Myocyte (in vitro differentiated cells): Measurements from ENCODE around the gene FBLN7. TPM values are rescaled to one million over a fixed set of nuclear protein-coding genes. Genes with fewer than 3 reads are reported as not detected.
"Not testable (repeated sequence)": the region's sequence is repeated elsewhere in the genome, so short reads cannot be mapped to it uniquely, and the experiment has no call there.

Experiments used
- DNase-seq: peaks from one replicate; pipeline ENCODE4 v3.0.0-alpha.2; 2012; ENCODE audit warnings: low read depth
- polyA plus RNA-seq: library from polyadenylated mRNA; unstranded; fragments of >200 nt; gene quantifications from one replicate; pipeline ENCODE4 v1.2.1, GENCODE V29; 2012; ENCODE audit warnings: missing spikeins
- total RNA-seq: library from RNA; depleted of rRNA; stranded (reverse); fragments of >200 nt; gene quantifications from 2 replicates; pipeline ENCODE4 v1.2.3, GENCODE V29; 2014

FBLN7 gene, protein sequence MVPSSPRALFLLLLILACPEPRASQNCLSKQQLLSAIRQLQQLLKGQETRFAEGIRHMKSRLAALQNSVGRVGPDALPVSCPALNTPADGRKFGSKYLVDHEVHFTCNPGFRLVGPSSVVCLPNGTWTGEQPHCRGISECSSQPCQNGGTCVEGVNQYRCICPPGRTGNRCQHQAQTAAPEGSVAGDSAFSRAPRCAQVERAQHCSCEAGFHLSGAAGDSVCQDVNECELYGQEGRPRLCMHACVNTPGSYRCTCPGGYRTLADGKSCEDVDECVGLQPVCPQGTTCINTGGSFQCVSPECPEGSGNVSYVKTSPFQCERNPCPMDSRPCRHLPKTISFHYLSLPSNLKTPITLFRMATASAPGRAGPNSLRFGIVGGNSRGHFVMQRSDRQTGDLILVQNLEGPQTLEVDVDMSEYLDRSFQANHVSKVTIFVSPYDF
- total RNA-seq: 9.6 and 14.7 TPM in 2 replicates
- polyA plus RNA-seq: 12.7 TPM

DNA sequence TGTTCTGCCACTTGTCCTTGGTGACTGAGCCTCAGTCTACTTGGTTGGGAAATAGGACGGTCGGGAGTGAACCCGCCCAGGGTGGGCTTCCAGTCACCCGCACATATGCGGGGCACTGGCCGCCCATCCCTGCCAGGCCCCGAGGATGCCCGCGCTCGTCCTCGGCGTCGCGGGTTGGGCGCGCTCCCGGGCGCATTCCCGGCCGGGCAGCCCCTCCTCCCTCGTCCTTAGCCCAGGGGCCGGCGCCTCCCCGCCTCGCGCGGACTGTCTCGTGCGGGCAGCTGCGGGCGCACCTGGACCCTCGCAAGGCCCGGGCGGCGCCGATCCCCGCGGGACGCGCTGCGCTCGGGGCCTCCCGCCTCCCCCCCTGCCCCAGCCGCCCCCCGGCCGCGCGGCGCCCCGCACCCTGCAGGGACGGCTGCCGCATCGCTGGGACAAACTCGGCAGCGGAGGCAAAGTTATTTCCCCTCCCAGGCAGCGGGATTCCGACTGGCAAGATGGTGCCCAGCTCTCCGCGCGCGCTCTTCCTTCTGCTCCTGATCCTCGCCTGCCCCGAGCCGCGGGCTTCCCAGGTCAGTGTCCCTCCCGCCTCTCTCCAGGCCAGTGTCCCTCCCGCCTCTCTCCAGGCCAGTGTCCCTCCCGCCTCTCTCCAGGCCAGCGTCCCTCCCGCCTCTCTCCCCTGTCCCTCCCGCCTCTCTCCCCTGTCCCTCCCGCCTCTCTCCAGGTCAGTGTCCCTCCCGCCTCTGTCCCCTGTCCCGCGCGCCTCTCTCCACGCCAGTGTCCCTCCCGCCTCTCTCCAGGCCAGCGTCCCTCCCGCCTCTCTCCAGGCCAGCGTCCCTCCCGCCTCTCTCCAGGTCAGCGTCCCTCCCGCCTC lies at the start of gene FBLN7:
Gene FBLN7, plus strand, starts transcription at position 227 of the 874 bp plus-strand sequence. Its CDS starts 271 bp downstream, at position 498.
- DNase-seq: no peak

DNA sequence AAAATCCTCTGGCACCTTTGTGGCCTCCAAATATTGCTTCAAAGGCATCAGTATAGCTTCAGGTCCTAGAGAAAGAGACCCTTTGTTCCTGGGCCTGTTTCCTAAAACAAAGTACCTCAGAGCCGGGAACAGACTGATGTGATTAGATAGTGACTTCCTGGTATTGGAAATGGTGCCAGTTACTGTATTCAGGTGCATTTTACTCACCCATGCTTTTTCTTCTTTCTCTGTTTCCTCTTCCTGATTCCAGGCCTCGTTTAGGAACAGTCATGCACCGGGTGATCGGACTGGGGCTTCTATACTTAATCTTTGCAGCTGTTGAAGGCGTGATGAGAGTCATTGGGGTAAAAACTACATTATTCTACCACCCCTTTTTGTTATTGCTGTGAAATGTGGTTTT lies 48.8 kb upstream of the FBLN7 start:
- no peak for DNase-seq

DNA sequence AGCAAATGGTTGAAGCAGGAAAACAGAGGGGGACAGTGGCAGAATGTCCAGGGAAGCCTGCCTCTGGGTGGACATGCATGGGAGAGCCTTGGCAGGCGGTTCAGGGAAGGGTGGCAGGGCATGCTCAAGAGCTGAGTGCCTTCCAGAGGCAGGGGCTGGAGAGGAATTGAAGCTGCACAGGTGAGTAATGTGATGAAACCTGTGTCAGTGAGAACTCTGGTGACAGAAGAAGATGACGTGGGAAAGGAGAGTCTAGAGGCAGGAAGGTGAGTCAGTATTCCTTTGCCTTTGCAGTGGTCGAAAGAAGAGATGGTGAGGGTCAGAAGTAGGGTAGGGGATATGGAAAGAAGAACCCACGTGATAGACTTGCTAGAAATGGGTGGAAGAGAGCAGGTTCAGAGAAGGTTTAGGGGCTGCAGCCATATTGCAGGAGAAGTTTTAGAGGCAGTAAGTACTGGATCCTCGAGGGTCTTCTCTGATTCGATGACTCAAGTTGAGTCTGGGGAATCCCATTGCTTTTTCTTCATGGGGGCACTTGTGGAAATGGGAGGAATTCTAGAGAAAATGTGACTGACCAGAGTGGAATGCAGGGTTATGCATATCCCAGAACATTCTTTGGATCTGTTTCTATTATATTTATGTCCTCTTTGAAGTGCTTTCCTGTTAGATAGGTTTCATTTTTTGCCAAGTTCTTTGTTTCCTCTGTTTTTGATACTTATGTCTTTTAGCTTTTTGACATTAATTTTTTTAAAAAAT lies 45.7 kb upstream of the FBLN7 start:
- no peak for DNase-seq

DNA sequence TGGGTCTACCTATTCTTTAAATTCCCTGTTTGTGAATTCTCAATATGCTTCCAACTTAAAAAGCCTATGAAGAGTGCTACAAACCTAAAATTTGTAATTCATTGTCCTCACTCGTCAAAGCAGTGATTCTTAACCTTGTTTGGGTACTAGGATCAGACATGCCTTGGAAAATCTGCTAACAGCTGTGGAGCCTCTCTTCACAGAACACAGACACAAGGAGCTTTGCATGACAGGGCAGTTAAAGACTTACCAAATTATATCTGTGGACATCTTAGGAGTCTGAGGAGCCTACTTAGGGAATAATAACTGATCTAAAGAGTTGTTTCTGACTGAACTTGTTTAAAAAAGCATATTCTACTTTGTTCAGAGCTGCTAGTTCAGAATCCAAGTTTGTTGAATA lies 45.0 kb upstream of the FBLN7 start:
- peak; percentile 61 for DNase-seq

DNA sequence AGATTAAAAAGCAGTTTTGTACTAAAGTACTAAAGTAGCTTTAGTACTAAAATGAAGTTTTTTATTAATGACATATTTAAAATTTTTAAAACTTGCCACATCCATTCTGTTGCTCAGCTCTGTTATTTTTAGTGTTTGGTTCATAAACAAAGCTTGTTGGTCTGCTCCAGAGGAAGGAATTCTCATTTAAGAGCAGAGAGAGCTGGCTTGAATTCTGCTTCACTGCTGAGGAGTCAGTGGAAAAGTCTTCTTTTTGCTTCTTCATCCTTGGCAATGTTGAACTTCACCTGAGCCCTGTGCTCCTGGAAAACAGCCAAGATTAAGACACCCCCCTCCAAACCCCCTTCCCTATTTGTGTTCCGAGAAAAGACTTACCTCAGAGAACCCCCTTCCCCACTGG lies 42.5 kb upstream of the FBLN7 start:
- DNase-seq: no peak

DNA sequence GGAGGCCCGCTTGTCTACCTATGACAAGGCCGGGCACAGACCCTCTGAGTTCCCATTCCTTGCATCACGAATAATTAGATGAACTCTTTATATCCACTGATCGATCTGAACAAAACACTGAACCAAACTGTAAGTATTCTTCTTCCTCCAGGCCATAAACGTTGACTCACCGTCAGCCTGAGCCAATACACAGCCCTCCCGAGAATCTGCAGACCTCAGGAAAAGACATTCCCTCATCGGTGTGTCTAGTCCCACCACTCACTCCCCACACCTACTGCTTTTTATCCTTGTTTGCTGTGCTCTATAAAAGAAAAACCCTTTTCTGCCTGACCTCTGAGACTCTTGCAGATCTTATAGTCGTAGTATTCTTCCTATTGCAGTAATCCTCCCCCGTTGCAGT lies 42.1 kb upstream of the FBLN7 start:
- no peak for DNase-seq

DNA sequence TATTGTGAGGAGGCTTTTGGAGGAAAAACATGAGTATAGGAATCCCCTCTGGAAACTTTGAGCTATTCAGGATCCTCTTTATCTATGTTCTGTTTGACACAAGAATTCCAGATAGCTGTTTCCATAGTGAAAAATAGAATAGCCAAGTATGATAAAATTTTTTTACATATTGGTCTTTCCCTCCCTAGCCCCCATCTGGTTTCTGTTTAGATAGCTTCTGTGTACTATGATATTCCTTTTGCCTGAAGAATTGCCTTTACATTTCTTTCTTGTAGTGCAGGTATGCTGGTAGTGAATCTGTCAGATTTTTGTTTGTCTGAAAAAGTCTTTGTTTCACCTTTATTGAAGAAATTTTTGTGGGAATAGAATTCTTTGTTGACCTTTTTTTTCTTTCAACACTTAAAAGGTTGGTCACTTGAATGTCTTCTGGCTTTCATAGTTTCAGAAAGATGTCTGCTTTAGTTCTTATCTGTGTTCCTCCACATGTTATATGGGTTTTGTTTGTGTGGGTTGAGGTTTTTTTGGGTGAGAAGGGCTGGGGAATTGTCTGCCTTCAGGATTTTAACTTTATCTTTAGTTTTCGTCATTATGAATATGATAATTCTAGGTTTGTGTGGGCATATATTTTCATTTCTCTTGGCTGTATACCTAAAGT lies 29.9 kb upstream of the FBLN7 start:
- DNase-seq: no peak

DNA sequence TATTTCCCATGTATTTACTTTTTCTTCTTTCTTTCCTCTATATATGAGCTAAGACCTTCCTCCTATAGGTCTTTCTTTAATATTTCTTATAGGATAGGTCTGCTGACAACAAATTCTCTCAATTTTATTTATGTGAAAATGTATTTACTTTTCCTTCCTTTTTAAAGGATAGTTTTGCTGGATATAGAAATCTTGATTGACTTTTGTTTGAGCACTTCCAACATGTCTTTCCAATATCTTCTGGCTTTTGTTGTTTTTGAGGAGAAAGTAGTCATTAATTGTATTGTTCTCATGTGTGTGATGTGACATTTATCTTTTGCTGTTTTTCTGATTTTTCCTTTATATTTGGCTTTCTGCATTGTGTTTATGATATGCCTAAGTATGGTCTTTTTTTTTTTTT lies 28.9 kb upstream of the FBLN7 start:
- DNase-seq: no peak

DNA sequence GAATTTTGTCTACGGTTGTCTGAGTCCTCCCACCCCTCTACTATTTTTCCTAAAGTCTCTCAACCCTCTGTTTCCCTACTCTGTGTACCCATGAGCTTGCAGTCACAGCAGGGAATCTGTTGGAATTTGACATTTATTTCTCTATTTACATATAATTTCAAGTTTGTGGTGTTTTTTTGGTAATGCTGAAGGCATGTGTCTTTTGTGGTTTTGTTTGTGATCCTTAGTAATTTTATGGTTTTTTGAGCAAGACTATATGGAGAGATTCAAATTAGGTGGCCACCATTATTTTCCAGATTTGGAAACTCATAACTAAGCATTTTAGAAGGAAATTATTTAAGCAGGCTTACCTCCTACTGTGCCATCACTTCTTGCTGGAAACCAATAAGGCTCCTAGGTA lies 27.2 kb upstream of the FBLN7 start:
- no peak for DNase-seq

DNA sequence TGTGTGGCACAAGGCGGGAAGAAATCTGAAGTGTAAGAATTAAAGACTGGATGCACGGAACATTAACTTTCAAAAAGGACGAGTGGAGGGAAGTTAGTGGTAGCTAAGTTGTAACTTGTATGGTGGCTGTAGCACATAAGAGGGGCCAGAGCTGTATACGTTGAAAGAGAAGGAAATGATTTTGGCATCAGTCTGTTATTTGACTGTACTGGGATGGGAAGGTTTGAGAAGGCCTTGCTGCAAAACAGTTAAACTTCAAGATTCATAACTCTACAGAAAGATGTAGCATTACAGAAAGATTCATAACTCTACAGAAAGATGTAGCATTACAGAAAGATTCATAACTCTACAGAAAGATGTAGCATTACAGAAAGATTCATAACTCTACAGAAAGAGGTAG lies 24.8 kb upstream of the FBLN7 start:
- not testable (repeated sequence) for DNase-seq

DNA sequence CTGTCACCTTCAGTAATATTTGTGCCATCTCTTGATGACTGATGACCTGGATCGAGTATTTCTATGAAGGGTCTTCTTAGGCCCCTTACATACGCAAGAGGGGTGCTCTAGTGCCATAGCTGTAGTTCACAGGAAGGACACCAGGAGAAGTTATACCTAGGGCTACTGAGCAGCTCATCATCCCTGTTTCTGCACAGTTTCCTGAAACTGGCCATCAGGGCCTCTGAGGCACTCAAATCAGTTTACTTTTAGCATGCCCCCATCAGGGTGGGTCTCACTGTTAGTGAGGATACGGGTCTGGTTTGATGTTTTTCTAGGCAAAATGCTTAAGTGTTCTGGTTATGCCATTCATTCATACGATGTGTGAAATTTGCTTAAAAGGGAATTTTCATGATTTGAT lies 20.0 kb upstream of the FBLN7 start:
- no peak for DNase-seq

DNA sequence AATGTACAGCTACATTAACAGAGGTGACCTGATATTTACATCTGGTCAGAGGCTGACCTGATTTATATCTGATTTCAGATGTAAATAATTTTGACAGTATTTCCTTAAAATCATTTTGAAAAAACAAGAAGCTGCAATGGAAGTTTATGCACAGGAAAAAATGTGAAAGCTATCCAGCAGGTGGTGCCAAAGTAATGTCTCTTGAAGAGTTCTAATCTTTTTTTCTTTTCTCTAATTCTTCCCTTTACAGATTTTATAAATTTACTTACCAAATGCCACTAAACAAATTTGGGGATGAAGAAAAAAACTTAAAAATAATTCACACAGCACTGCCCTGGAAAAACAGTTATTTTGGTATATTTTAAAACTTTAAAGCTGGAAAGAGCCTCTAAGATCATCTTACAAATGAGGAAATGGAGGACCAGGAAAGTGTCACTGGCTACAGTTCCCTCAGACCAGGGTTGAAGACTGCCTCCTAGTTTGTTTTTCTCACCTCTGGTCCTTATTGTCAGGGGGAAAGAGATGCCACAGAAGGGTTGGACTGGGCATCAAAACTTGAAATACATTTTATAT lies 16.4 kb upstream of the FBLN7 start:
- peak; percentile 68 for DNase-seq

DNA sequence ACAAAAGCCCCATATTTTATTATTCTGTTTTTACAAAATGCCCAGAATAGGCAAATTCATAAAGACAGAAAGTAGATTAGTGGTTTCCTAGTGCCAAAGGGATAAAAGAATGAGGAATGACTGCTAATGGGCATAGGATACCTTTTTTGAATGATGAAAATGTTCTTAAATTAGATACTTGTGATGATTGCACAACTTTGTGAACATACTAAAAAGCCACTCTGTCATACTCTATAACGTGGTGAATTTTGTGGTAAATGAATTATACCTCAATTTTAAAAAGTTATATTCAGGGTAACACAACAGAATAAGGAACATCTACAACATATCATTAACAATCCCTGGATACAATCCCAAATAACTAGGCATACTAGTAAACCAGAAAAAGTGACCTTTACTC lies 9.1 kb upstream of the FBLN7 start:
- DNase-seq: no peak

DNA sequence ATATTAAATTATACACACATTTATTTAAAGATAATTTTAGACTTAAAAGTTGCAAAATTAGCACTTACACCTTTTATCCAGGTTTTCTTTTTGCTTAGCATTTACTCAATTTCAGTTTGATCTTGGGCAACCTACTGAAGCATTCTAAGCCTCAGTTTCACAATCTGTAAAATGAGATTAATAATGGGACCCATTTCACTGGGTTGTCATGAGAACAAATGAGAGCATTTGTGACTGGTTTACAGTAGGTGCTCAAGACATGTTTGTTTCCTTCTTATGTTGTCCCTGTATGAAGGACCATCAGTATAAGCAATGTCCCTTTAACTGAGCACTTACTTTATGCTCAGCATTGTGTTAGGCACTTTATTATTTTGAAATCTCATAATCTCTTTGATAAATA lies 4.8 kb upstream of the FBLN7 start:
- no peak for DNase-seq

DNA sequence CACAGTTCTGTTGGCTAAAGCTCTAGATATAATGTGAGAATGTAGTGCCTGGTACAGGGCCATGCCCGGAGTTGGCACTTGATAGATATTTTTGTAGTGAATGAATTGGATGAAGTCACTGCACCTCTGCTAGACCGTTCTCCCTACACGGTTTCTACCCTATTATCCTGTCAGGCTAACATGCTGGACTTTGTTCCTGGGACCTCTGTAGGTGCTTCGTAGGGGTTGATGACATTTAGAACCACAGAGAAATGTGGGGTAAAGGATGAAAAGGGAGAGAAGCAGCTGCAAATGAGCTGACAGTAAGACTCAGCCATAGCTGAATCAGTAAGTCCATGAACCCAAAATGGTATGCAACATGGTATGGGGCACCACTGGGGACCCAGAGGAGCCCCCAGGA lies 4.1 kb upstream of the FBLN7 start:
- no peak for DNase-seq

DNA sequence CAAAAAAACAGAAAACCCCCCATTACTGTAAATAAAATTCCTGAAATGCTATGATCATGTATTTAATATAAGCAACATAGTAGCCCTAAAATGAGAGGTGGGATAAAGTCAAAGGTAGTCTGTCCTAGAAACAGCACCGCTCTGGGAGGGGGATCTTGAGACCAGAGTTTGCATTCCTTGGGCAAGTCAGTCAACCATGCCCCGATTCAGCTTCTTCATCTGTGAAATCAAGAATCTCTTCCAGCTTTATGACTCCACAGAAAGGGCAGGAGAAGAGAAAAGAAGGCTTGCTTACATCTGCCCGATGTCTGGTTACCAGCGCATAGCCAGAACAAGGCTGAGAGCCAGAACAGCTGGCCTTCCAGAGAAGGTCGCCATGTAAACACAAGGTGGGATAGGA lies 2.1 kb upstream of the FBLN7 start:
- no peak for DNase-seq

DNA sequence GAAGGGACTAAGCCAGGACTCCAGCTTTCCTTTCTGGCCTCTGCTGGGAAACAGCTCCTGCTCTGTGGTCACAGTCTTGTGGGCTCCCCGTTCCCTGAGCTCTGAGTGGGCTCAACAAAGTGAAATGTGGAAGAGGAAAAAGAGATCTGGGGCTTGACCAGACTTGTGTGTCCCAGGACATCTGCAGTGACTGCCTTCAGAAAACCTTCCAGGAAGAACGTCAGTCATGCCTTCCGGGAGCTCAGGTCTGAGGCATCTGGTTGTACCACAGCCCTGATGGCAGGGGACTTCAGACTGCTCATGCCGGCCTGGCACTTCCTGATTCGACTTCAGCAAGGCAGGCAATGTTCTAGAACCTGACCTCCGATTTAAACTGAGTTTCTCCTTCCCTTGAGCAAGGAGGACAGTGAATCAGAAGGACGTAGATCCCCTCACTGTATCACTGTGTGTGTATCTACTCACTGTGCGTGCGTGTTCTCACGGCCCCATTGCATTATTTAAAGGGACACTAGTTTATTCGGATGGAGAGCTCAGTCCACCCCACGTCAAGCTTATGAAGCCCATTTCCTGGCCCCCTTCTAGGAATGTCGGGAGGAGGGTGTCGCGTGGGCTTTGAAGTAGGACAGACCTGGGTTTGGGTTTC lies 548 bp upstream of the FBLN7 start:
- DNase-seq: peak; percentile 17

DNA sequence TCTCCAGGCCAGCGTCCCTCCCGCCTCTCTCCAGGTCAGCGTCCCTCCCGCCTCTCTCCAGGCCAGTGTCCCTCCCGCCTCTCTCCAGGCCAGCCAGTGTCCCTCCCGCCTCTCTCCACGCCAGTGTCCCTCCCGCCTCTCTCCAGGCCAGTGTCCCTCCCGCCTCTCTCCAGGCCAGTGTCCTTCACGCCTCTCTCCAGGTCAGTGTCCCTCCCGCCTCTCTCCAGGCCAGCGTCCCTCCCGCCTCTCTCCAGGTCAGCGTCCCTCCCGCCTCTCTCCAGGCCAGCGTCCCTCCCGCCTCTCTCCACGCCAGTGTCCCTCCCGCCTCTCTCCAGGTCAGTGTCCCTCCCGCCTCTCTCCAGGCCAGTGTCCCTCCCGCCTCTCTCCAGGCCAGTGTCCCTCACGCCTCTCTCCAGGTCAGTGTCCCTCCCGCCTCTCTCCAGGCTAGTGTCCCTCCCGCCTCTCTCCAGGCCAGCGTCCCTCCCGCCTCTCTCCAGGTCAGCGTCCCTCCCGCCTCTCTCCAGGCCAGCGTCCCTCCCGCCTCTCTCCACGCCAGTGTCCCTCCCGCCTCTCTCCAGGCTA lies 939 bp downstream of the FBLN7 start:
- not testable (repeated sequence) for DNase-seq

DNA sequence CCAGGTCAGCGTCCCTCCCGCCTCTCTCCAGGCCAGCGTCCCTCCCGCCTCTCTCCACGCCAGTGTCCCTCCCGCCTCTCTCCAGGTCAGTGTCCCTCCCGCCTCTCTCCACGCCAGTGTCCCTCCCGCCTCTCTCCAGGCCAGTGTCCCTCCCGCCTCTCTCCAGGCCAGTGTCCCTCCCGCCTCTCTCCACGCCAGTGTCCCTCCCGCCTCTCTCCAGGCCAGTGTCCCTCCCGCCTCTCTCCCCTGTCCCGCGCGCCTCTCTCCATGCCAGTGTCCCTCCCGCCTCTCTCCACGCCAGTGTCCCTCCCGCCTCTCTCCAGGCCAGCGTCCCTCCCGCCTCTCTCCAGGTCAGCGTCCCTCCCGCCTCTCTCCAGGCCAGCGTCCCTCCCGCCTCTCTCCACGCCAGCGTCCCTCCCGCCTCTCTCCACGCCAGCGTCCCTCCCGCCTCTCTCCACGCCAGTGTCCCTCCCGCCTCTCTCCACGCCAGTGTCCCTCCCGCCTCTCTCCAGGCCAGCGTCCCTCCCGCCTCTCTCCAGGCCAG lies 1.5 kb downstream of the FBLN7 start:
- not testable (repeated sequence) for DNase-seq
